HCT116 (cell line): Measurements from ENCODE around the gene CRLF1. TPM values are rescaled to one million over a fixed set of nuclear protein-coding genes. Genes with fewer than 3 reads are reported as not detected.

Experiments used
- ATAC-seq: fragments of 200-7000 bp; cut with Tn5 transposase; 2 replicates; pipeline ENCODE4 v1.9.1; 2020; ENCODE audit warnings: mild to moderate bottlenecking, moderate library complexity
- BruUV-seq: library from RNA; stranded (reverse); fragments of 400-500 nt; replicated peaks from 2 replicates; lab custom pipeline; 2021; lab: Mats Ljungman, UMichigan
- CTCF ChIA-PET: fragments of 300-600 bp; sonication (Branson Sonifier 250); formaldehyde crosslinking; loops from one replicate; lab custom pipeline; 2021; ENCODE audit warnings: antibody characterized with exemption; lab: Charles Lee
- POLR2A ChIA-PET: fragments of 300-600, 350-600 bp; sonication (Branson Sonifier 250); formaldehyde crosslinking; loops from one replicate; lab custom pipeline; 2021; ENCODE audit warnings: antibody characterized with exemption; lab: Charles Lee
- RAD21 ChIA-PET, 2 experiments: fragments of 300-600 bp; sonication (Branson Sonifier 250); formaldehyde crosslinking; loops; one replicate each; lab custom pipeline; 2023; ENCODE audit warnings: low total read pairs in 2 of 2; ENCODE audit not compliant: uncharacterized antibody in 2 of 2, unreplicated experiment in 2 of 2, low non-redundant PET in 1 of 2; lab: Charles Lee
- DNase-seq: peaks from one replicate; pipeline ENCODE4 v3.0.0-alpha.2; 2010; ENCODE audit warnings: low read depth, low spot score
- H2AFZ ChIP-seq: fragments of 200-600 bp; shearing (Covaris generic), sonication (generic); 2 replicates; pipeline ENCODE4 v1.6.1; 2017; ENCODE audit warnings: low read depth, mixed run types, mixed read lengths, antibody characterized with exemption, low read length; ENCODE audit not compliant: poor library complexity, severe bottlenecking
- H3K27ac ChIP-seq: 2 replicates; pipeline ENCODE4 v1.5.1; 2012; ENCODE audit warnings: low read depth, low read length
- H3K27me3 ChIP-seq: fragments of 200-600 bp; sonication (generic); 2 replicates; pipeline ENCODE4 v1.6.1; 2016; ENCODE audit warnings: mixed run types, low read length, mixed read lengths; ENCODE audit not compliant: insufficient read depth
- H3K36me3 ChIP-seq, 2 experiments: fragments of 200-500 bp in 1 of 2; fragments of 200-600 bp in 1 of 2; sonication (Bioruptor generic) in 1 of 2; sonication (generic) in 1 of 2; 2 replicates each; pipeline versions ENCODE4 v1.5.1 to v1.6.1; 2014 to 2016; ENCODE audit warnings: low read length in 2 of 2, inconsistent platforms in 1 of 2, mixed read lengths in 1 of 2, mixed run types in 1 of 2; ENCODE audit not compliant: insufficient read depth in 2 of 2, control insufficient read depth in 1 of 2
- H3K4me1 ChIP-seq, 2 experiments: fragments of 200-600 bp in 1 of 2; sonication (generic) in 1 of 2; 2 replicates each; pipeline versions ENCODE4 v1.5.1 to v1.6.1; 2012 to 2017; ENCODE audit warnings: low read length in 2 of 2, inconsistent platforms in 1 of 2, mild to moderate bottlenecking in 1 of 2, mixed read lengths in 1 of 2, mixed run types in 1 of 2, moderate library complexity in 1 of 2; ENCODE audit not compliant: insufficient read depth in 2 of 2, control insufficient read depth in 1 of 2
- H3K4me2 ChIP-seq: fragments of 200-600 bp; sonication (generic); 2 replicates; pipeline ENCODE4 v1.6.1; 2017; ENCODE audit warnings: mixed run types, low read length, mixed read lengths
- H3K4me3 ChIP-seq, 2 experiments: fragments of 200-600 bp in 1 of 2; sonication (generic) in 1 of 2; replicated peaks in 1 of 2; 2 replicates each; pipeline ENCODE4 v1.5.1; 2011 to 2016; ENCODE audit warnings: low read length in 2 of 2, control low read depth in 1 of 2, low read depth in 1 of 2, mild to moderate bottlenecking in 1 of 2, mixed read lengths in 1 of 2, mixed run types in 1 of 2
- H3K79me2 ChIP-seq: fragments of 200-600 bp; sonication (generic); 2 replicates; pipeline ENCODE4 v1.6.1; 2017; ENCODE audit warnings: mild to moderate bottlenecking, mixed run types, low read length, moderate library complexity, mixed read lengths; ENCODE audit not compliant: insufficient read depth
- H3K9ac ChIP-seq: fragments of 200-600 bp; sonication (generic); 2 replicates; pipeline ENCODE4 v1.6.1; 2016; ENCODE audit warnings: low read length, mixed read lengths
- H3K9me2 ChIP-seq: fragments of 200-600 bp; sonication (generic), shearing (Covaris generic); 2 replicates; pipeline ENCODE4 v1.6.1; 2017; ENCODE audit warnings: mixed run types, mild to moderate bottlenecking, moderate library complexity; ENCODE audit not compliant: insufficient read depth
- H3K9me3 ChIP-seq, 2 experiments: fragments of 200-500 bp in 1 of 2; fragments of 200-600 bp in 1 of 2; sonication (Bioruptor generic) in 1 of 2; sonication (generic) in 1 of 2; 2 replicates each; pipeline ENCODE4 v1.6.1; 2014 to 2017; ENCODE audit warnings: low read length in 2 of 2, mixed read lengths in 2 of 2, inconsistent platforms in 1 of 2, low read depth in 1 of 2, mild to moderate bottlenecking in 1 of 2, mixed run types in 1 of 2, moderate library complexity in 1 of 2; ENCODE audit not compliant: control insufficient read depth in 1 of 2, insufficient read depth in 1 of 2
- H4K20me1 ChIP-seq: fragments of 200-600 bp; sonication (generic), shearing (Covaris generic); 2 replicates; pipeline ENCODE4 v1.6.1; 2017; ENCODE audit warnings: mixed run types, mild to moderate bottlenecking, moderate library complexity; ENCODE audit not compliant: insufficient read depth
- CBX3 ChIP-seq: IDR thresholded peaks from 2 replicates; pipeline ENCODE4 v1.6.1; 2012; ENCODE audit warnings: low read depth
- EGR1 ChIP-seq: IDR thresholded peaks from 2 replicates; pipeline ENCODE4 v1.6.1; 2012; ENCODE audit warnings: low read depth
- ELF1 ChIP-seq: IDR thresholded peaks from 2 replicates; pipeline ENCODE4 v1.6.1; 2012; ENCODE audit warnings: low read depth, borderline replicate concordance
- JUND ChIP-seq: IDR thresholded peaks from 2 replicates; pipeline ENCODE4 v1.6.1; 2012
- POLR2A ChIP-seq: IDR thresholded peaks from 2 replicates; pipeline ENCODE4 v1.7.0; 2011; ENCODE audit warnings: borderline replicate concordance; ENCODE audit not compliant: insufficient read depth, insufficient read length; ENCODE audit errors: extremely low read depth
- POLR2AphosphoS5 ChIP-seq: IDR thresholded peaks from 2 replicates; pipeline ENCODE4 v1.6.1; 2011; ENCODE audit warnings: mild to moderate bottlenecking, low read depth, low read length, moderate library complexity
- RAD21 ChIP-seq: IDR thresholded peaks from 2 replicates; pipeline ENCODE4 v1.6.1; 2012; ENCODE audit warnings: low read depth, mild to moderate bottlenecking
- ZFX ChIP-seq: fragments of 450-650 bp; IDR thresholded peaks from 2 replicates; pipeline ENCODE4 v1.6.1; 2017
- intact Hi-C: fragments of 100-400 bp; cut with micrococcal nuclease; formaldehyde crosslinking; loops from 2 replicates; pipeline ENCODE4 v1.10.0; 2022
- total RNA-seq: library from RNA; stranded (reverse); gene quantifications from one replicate; pipeline ENCODE4 v1.2.1, GENCODE V29; 2021; ENCODE audit not compliant: unreplicated experiment
- TF ChIP-seq, protein P1 (sequence below): IDR thresholded peaks from 2 replicates; pipeline ENCODE4 v1.6.1; 2012
- TF ChIP-seq, protein P2 (sequence below): IDR thresholded peaks from 2 replicates; pipeline ENCODE4 v1.6.1; 2011; ENCODE audit warnings: mild to moderate bottlenecking, low read length, moderate library complexity; ENCODE audit not compliant: insufficient replicate concordance; ENCODE audit errors: extremely low read depth
- TF ChIP-seq, protein P3 (sequence below), 3 experiments: fragments of 200-600 bp in 1 of 3; sonication (generic) in 1 of 3; IDR thresholded peaks in 2 of 3; conservative IDR thresholded peaks in 1 of 3; 2 replicates each; pipeline ENCODE4 v1.5.1; 2012 to 2017; ENCODE audit warnings: low read depth in 2 of 3, low read length in 2 of 3, antibody characterized with exemption in 1 of 3, borderline replicate concordance in 1 of 3, control low read depth in 1 of 3, mild to moderate bottlenecking in 1 of 3, mixed read lengths in 1 of 3, mixed run types in 1 of 3, moderate library complexity in 1 of 3; ENCODE audit not compliant: insufficient read depth in 1 of 3
- TF ChIP-seq, protein P4 (sequence below): IDR thresholded peaks from 2 replicates; pipeline ENCODE4 v1.6.1; 2012
- TF ChIP-seq, protein P5 (sequence below): IDR thresholded peaks from 2 replicates; pipeline ENCODE4 v1.6.1; 2012; ENCODE audit warnings: low read depth

The CRLF1 gene
- total RNA-seq, 1 experiment from 2014 or later = 43.0 TPM

DNA sequence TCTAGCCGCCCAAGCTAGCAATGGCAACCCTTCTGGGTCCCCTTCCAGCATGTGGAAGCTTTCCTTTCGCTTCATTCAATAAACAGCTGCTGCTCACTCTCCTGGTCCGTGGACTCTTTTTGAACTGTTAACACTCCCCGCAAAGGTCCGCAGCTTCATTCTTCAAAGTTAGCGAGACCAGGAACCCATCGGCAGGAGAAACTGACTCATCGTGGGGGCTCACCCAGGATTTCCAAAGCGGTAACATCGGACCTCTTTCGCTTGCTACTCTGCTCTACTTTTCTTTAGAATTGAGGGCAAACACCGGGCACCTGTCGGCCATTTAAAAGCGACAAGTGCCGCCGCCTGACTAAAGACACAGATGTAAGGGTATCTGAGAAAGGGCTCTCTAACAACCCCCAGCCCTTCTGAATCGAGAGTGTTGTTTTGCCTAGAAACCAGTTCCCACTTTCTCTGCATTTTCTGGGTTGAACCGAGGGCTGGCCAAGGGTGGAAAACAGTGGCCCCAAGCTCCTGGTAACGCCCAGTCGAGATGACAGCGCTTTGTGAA is 29.2 kb downstream of the CRLF1 start:
- Histone ChIP-seq H3K4me1 (peaks cover 4 to 12% of the 10 kb centered on the region in 2 experiments; a peak in 3 of 4 replicates), H3K79me2 (peaks cover 31% of the 10 kb centered on the region), H3K27me3 (no peaks in the 10 kb centered on the region), H3K9me2 (no peaks in the 10 kb centered on the region), H3K27ac (no peak overlapping the region), H3K4me3 (no peak overlapping the region), H4K20me1 (peaks cover 16% of the 10 kb centered on the region; the same call in 1 of the 2 replicates), H3K9ac (no peak overlapping the region), H3K4me2 (no peak overlapping the region), H3K9me3 (no peaks in the 10 kb centered on the region), H3K36me3 (peaks cover 26 to 53% of the 10 kb centered on the region in 2 experiments), H2AFZ (no peak overlapping the region)
- ATAC-seq (no peak), DNase-seq (no peak)
- BruUV-seq = no TSS peak
- TF ChIP-seq, protein P1, sequence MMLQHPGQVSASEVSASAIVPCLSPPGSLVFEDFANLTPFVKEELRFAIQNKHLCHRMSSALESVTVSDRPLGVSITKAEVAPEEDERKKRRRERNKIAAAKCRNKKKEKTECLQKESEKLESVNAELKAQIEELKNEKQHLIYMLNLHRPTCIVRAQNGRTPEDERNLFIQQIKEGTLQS = no peak
- TF ChIP-seq, protein P2, sequence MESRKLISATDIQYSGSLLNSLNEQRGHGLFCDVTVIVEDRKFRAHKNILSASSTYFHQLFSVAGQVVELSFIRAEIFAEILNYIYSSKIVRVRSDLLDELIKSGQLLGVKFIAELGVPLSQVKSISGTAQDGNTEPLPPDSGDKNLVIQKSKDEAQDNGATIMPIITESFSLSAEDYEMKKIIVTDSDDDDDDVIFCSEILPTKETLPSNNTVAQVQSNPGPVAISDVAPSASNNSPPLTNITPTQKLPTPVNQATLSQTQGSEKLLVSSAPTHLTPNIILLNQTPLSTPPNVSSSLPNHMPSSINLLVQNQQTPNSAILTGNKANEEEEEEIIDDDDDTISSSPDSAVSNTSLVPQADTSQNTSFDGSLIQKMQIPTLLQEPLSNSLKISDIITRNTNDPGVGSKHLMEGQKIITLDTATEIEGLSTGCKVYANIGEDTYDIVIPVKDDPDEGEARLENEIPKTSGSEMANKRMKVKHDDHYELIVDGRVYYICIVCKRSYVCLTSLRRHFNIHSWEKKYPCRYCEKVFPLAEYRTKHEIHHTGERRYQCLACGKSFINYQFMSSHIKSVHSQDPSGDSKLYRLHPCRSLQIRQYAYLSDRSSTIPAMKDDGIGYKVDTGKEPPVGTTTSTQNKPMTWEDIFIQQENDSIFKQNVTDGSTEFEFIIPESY = no peak
- TF ChIP-seq ELF1 (no peak), POLR2A (no peak), POLR2AphosphoS5 (no peak), RAD21 (no peak)
- intact Hi-C loops = no loop called here
- POLR2A ChIA-PET = interaction anchor here (1.0 kb wide), 1 partner anchor 12 kb away, joined by 4 read pairs; no protein-coding TSS in a partner anchor
- CTCF ChIA-PET = interaction anchor here (0.8 kb wide), 1 partner anchor 12 kb away, joined by 3 read pairs; no protein-coding TSS in a partner anchor
- RAD21 ChIA-PET = no interaction called here

DNA sequence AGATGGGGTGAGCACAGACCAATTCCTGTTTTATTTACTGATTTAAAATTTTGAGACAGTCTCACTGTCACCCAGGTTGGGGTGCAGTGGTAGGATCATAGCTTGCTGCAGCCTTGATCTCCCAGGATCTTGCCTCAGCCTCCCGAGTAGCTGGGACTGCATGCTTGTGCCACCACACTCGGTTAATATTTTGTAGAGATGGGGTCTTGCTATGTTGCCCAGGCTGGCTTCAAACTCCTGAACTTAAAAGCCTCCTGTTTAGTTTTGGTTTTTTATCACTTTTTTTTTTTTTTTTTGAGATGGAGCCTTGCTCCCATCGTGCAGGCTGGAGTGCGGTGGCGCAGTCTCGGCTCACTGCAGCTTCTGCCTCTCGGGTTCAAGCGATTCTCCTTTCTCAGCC is 30.2 kb downstream of the CRLF1 start:
- Histone ChIP-seq H2AFZ (no peak overlapping the region), H3K4me3 (no peak overlapping the region), H3K36me3 (peaks cover 26 to 54% of the 10 kb centered on the region in 2 experiments), H3K27ac (no peak overlapping the region), H3K79me2 (peaks cover 39% of the 10 kb centered on the region), H3K9me2 (no peaks in the 10 kb centered on the region), H3K4me1 (peaks cover 4 to 13% of the 10 kb centered on the region in 2 experiments; a peak in 3 of 4 replicates), H3K4me2 (no peak overlapping the region), H4K20me1 (peaks cover 17% of the 10 kb centered on the region; the same call in 1 of the 2 replicates), H3K9me3 (no peaks in the 10 kb centered on the region), H3K9ac (no peak overlapping the region), H3K27me3 (no peaks in the 10 kb centered on the region)
- DNase-seq (no peak), ATAC-seq (no peak)
- POLR2A ChIA-PET = no interaction called here
- CTCF ChIA-PET = no interaction called here
- BruUV-seq = no TSS peak
- intact Hi-C loops = no loop called here
- RAD21 ChIA-PET = no interaction called here
- TF ChIP-seq, protein P3, sequence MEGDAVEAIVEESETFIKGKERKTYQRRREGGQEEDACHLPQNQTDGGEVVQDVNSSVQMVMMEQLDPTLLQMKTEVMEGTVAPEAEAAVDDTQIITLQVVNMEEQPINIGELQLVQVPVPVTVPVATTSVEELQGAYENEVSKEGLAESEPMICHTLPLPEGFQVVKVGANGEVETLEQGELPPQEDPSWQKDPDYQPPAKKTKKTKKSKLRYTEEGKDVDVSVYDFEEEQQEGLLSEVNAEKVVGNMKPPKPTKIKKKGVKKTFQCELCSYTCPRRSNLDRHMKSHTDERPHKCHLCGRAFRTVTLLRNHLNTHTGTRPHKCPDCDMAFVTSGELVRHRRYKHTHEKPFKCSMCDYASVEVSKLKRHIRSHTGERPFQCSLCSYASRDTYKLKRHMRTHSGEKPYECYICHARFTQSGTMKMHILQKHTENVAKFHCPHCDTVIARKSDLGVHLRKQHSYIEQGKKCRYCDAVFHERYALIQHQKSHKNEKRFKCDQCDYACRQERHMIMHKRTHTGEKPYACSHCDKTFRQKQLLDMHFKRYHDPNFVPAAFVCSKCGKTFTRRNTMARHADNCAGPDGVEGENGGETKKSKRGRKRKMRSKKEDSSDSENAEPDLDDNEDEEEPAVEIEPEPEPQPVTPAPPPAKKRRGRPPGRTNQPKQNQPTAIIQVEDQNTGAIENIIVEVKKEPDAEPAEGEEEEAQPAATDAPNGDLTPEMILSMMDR (IDR thresholded peaks at IDR 0.05 in 2 of 3, conservative IDR thresholded peaks at IDR 0.05 in 1 of 3; ENCODE audit: borderline replicate concordance in 1 of 3, insufficient read depth in 1 of 3, low read depth in 2 of 3, low read length in 2 of 3) = no peak
- TF ChIP-seq EGR1 = no peak
- TF ChIP-seq, protein P4, sequence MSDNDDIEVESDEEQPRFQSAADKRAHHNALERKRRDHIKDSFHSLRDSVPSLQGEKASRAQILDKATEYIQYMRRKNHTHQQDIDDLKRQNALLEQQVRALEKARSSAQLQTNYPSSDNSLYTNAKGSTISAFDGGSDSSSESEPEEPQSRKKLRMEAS = no peak
- TF ChIP-seq JUND = no peak
- TF ChIP-seq ZFX = no peak
- TF ChIP-seq, protein P5, sequence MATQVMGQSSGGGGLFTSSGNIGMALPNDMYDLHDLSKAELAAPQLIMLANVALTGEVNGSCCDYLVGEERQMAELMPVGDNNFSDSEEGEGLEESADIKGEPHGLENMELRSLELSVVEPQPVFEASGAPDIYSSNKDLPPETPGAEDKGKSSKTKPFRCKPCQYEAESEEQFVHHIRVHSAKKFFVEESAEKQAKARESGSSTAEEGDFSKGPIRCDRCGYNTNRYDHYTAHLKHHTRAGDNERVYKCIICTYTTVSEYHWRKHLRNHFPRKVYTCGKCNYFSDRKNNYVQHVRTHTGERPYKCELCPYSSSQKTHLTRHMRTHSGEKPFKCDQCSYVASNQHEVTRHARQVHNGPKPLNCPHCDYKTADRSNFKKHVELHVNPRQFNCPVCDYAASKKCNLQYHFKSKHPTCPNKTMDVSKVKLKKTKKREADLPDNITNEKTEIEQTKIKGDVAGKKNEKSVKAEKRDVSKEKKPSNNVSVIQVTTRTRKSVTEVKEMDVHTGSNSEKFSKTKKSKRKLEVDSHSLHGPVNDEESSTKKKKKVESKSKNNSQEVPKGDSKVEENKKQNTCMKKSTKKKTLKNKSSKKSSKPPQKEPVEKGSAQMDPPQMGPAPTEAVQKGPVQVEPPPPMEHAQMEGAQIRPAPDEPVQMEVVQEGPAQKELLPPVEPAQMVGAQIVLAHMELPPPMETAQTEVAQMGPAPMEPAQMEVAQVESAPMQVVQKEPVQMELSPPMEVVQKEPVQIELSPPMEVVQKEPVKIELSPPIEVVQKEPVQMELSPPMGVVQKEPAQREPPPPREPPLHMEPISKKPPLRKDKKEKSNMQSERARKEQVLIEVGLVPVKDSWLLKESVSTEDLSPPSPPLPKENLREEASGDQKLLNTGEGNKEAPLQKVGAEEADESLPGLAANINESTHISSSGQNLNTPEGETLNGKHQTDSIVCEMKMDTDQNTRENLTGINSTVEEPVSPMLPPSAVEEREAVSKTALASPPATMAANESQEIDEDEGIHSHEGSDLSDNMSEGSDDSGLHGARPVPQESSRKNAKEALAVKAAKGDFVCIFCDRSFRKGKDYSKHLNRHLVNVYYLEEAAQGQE = no peak
- TF ChIP-seq CBX3 = no peak
